Measurements from ENCODE around the gene PRKN.

The PRKN gene

DNA sequence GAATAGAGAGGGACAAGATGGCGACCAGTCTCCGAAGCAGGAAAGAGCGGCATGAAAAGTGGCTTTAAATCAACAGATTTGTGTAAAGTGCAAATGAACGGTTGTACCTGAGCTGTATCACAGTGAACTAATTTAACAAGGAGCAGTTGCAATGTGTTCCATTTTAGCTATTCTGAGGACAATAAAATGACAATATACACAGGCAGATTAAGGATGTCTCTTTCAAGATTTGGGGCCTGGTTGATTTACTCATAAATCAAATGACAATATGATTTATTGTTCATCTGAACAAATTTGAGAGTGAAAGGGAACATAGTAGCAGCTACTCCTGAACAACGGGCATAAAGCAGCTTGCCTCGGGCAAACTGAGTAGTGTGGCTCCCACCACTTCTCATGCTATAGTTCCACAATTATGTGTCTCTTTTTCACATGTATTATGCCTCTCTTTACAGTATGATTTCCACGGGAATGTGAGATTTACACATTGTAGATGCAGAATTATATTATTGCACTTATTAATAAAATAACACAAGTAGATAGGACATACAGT, 1249.6 kb downstream of the PRKN start:
- Histone ChIP-seq H4K20me1 (ENCODE audit: insufficient read depth, low read length) (no peaks in the 10 kb centered on the region), H3F3A (ENCODE audit: insufficient read depth, low read length) (no peaks in the 10 kb centered on the region), H3K4me3 (ENCODE audit: low read depth, low read length, poor library complexity, severe bottlenecking) (no peak overlapping the region), H3K9ac (ENCODE audit: low read length) (no peak overlapping the region), H3K9me3 (ENCODE audit: low read length) (no peaks in the 10 kb centered on the region), H3K9me2 (ENCODE audit: low read depth, low read length) (no peaks in the 10 kb centered on the region), H3K4me1 (ENCODE audit: insufficient read depth, low read length, severe bottlenecking) (no peaks in the 10 kb centered on the region), H3K4me2 (ENCODE audit: low read length) (no peak overlapping the region), H3K36me3 (ENCODE audit: insufficient read depth, low read length) (no peaks in the 10 kb centered on the region), H3K79me2 (ENCODE audit: insufficient read depth, low read length) (no peaks in the 10 kb centered on the region), H2AFZ (ENCODE audit: low read length) (no peak overlapping the region), H3K27me3 (ENCODE audit: insufficient read depth, low read length) (no peaks in the 10 kb centered on the region), H3K27ac (ENCODE audit: low read depth, low read length, poor library complexity, severe bottlenecking) (no peak overlapping the region)
- no peak for TF ChIP-seq EZH2 (IDR thresholded peaks at IDR 0.05; ENCODE audit: borderline replicate concordance, low read length)
- TF ChIP-seq, protein P1, sequence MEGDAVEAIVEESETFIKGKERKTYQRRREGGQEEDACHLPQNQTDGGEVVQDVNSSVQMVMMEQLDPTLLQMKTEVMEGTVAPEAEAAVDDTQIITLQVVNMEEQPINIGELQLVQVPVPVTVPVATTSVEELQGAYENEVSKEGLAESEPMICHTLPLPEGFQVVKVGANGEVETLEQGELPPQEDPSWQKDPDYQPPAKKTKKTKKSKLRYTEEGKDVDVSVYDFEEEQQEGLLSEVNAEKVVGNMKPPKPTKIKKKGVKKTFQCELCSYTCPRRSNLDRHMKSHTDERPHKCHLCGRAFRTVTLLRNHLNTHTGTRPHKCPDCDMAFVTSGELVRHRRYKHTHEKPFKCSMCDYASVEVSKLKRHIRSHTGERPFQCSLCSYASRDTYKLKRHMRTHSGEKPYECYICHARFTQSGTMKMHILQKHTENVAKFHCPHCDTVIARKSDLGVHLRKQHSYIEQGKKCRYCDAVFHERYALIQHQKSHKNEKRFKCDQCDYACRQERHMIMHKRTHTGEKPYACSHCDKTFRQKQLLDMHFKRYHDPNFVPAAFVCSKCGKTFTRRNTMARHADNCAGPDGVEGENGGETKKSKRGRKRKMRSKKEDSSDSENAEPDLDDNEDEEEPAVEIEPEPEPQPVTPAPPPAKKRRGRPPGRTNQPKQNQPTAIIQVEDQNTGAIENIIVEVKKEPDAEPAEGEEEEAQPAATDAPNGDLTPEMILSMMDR (IDR thresholded peaks at IDR 0.05; ENCODE audit: low read length) = no peak

DNA sequence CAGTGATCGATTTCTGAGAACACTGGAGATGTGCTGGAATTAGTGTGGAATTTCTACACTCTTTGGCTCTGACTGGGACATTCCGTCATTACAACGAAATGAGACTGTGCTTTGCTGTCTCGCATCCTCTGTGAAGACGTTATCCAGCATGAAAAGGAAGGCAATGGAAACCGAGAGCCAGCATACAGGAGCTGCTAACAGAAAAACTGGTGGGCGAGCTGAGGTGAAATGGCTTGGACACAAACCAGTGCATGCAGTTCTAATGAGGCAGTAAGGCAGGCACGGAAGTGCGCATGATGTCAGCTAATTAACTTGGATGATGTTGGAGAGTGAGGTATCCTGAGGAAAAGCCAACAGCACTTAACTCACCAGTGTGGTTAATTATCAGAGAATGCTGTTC, 1250.9 kb downstream of the PRKN start:
- no peaks in the 10 kb centered on the region for H3K9me3 ChIP-seq (ENCODE audit: low read length)
- no peak overlapping the region for H2AFZ ChIP-seq (ENCODE audit: low read length)
- no peak overlapping the region for H3K9ac ChIP-seq (ENCODE audit: low read length)
- H4K20me1 ChIP-seq (ENCODE audit: insufficient read depth, low read length) = no peaks in the 10 kb centered on the region
- no peaks in the 10 kb centered on the region for H3K79me2 ChIP-seq (ENCODE audit: insufficient read depth, low read length)
- H3F3A ChIP-seq (ENCODE audit: insufficient read depth, low read length) = no peaks in the 10 kb centered on the region
- TF ChIP-seq, protein P1 (IDR thresholded peaks at IDR 0.05; ENCODE audit: low read length) = no peak
- TF ChIP-seq EZH2 (IDR thresholded peaks at IDR 0.05; ENCODE audit: borderline replicate concordance, low read length) = no peak
- H3K4me1 ChIP-seq (ENCODE audit: insufficient read depth, low read length, severe bottlenecking) = no peaks in the 10 kb centered on the region
- no peaks in the 10 kb centered on the region for H3K27me3 ChIP-seq (ENCODE audit: insufficient read depth, low read length)
- no peak overlapping the region for H3K4me2 ChIP-seq (ENCODE audit: low read length)
- no peak overlapping the region for H3K27ac ChIP-seq (ENCODE audit: low read depth, low read length, poor library complexity, severe bottlenecking)
- H3K36me3 ChIP-seq (ENCODE audit: insufficient read depth, low read length) = no peaks in the 10 kb centered on the region
- H3K4me3 ChIP-seq (ENCODE audit: low read depth, low read length, poor library complexity, severe bottlenecking) = no peak overlapping the region
- H3K9me2 ChIP-seq (ENCODE audit: low read depth, low read length) = no peaks in the 10 kb centered on the region

DNA sequence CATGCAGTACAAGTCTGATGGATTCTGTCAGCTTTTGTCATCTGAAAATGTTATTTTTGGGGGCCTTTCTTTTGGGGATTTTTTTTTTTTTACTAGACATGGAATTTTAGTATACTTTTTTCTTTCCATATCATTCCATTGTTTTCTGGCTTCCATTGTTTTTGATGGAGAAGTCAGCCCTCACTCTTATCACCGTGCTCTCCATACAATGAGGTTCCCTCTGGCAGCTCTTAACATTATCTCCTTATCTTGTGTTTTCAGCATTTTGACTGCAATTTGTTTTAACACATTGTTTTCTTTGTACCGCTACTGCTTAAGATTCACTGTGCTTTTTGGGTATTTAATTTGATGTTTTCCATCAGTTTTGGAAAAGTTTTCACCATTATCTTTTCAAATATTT, 1262.2 kb downstream of the PRKN start:
- Histone ChIP-seq H3K27me3 (ENCODE audit: insufficient read depth, low read length) (no peaks in the 10 kb centered on the region), H3K9ac (ENCODE audit: low read length) (no peak overlapping the region), H3K4me1 (ENCODE audit: insufficient read depth, low read length, severe bottlenecking) (no peaks in the 10 kb centered on the region), H2AFZ (ENCODE audit: low read length) (no peak overlapping the region), H3K9me2 (ENCODE audit: low read depth, low read length) (no peaks in the 10 kb centered on the region), H3K4me2 (ENCODE audit: low read length) (no peak overlapping the region), H3K79me2 (ENCODE audit: insufficient read depth, low read length) (no peaks in the 10 kb centered on the region), H3K27ac (ENCODE audit: low read depth, low read length, poor library complexity, severe bottlenecking) (no peak overlapping the region), H3F3A (ENCODE audit: insufficient read depth, low read length) (no peaks in the 10 kb centered on the region), H3K4me3 (ENCODE audit: low read depth, low read length, poor library complexity, severe bottlenecking) (no peak overlapping the region), H3K36me3 (ENCODE audit: insufficient read depth, low read length) (no peaks in the 10 kb centered on the region), H4K20me1 (ENCODE audit: insufficient read depth, low read length) (no peaks in the 10 kb centered on the region), H3K9me3 (ENCODE audit: low read length) (no peaks in the 10 kb centered on the region)
- TF ChIP-seq, protein P1 (IDR thresholded peaks at IDR 0.05; ENCODE audit: low read length) = no peak
- TF ChIP-seq EZH2 (IDR thresholded peaks at IDR 0.05; ENCODE audit: borderline replicate concordance, low read length) = no peak

All from OCI-LY1 (cell line).